OCI-LY3 (cell line): Measurements from ENCODE around the gene EXOC6.

ENCODE experiments used
- EZH2phosphoT487 ChIP-seq: fragments of 200-600 bp; shearing (Covaris generic); IDR thresholded peaks from 2 replicates; pipeline ENCODE4 v1.6.1; 2018; ENCODE audit warnings: antibody characterized with exemption, mixed run types, low read depth
- TF ChIP-seq, protein P1 (sequence below): fragments of 200-600, 300-600 bp; sonication (generic); IDR thresholded peaks from 2 replicates; pipeline ENCODE4 v1.5.1; 2014; ENCODE audit warnings: antibody characterized with exemption, low read length, low read depth

DNA sequence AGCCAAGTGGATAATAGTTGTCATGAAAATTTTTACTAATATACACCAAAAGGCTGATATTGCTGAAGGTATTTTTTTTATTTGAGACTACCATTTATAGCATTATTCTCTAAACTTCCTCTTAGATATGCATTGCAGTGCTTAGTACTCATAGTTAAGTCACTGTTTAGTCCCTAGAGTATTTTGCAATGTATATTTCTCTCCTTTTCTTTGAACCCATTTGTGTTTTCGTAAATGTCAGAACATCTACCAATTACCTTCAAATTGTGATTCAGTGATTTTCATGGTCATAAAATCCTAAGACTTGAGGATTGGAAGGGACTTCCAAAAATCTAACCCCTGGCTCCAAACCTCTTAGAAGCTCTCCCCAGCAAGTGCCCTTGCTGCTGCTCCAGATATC lies 190.8 kb downstream of the EXOC6 start:
- TF ChIP-seq, protein P1, sequence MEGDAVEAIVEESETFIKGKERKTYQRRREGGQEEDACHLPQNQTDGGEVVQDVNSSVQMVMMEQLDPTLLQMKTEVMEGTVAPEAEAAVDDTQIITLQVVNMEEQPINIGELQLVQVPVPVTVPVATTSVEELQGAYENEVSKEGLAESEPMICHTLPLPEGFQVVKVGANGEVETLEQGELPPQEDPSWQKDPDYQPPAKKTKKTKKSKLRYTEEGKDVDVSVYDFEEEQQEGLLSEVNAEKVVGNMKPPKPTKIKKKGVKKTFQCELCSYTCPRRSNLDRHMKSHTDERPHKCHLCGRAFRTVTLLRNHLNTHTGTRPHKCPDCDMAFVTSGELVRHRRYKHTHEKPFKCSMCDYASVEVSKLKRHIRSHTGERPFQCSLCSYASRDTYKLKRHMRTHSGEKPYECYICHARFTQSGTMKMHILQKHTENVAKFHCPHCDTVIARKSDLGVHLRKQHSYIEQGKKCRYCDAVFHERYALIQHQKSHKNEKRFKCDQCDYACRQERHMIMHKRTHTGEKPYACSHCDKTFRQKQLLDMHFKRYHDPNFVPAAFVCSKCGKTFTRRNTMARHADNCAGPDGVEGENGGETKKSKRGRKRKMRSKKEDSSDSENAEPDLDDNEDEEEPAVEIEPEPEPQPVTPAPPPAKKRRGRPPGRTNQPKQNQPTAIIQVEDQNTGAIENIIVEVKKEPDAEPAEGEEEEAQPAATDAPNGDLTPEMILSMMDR = no peak
- TF ChIP-seq EZH2phosphoT487 = no peak
